Caco-2 (cell line): Measurements from ENCODE around the gene MTMR6. TPM values are rescaled to one million over a fixed set of nuclear protein-coding genes. Genes with fewer than 3 reads are reported as not detected.
A peak's percentile ranks its signal among the peaks of the same experiment; 100 is the strongest.

Experiments used
- BruUV-seq: library from RNA; stranded (reverse); fragments of 400-500 nt; replicated peaks from 2 replicates; lab custom pipeline; 2021; lab: Mats Ljungman, UMichigan
- CTCF ChIA-PET: fragments of 300-600 bp; sonication (Branson Sonifier 250); formaldehyde crosslinking; loops from one replicate; lab custom pipeline; 2022; ENCODE audit warnings: antibody characterized with exemption; lab: Charles Lee
- POLR2A ChIA-PET: fragments of 300-600 bp; sonication (Branson Sonifier 250); formaldehyde crosslinking; loops from one replicate; lab custom pipeline; 2022; ENCODE audit warnings: antibody characterized with exemption; lab: Charles Lee
- DNase-seq, 2 experiments: peaks; one replicate each; pipeline versions ENCODE4 v3.0.0 to v3.0.0-alpha.2; 2020 to 2022
- H3K27me3 ChIP-seq: replicated peaks from 2 replicates; pipeline ENCODE4 v1.6.0; 2011; ENCODE audit warnings: low read length; ENCODE audit not compliant: control insufficient read depth, insufficient read depth
- H3K36me3 ChIP-seq: 2 replicates; pipeline ENCODE4 v1.5.1; 2011; ENCODE audit warnings: low read length; ENCODE audit not compliant: control insufficient read depth, insufficient read depth
- H3K4me1 ChIP-seq: fragments of 250-450 bp; sonication (Bioruptor Pico); 2 replicates; pipeline ENCODE4 v1.5.1; 2020; ENCODE audit warnings: mild to moderate bottlenecking
- H3K4me3 ChIP-seq: 2 replicates; pipeline ENCODE4 v1.5.1; 2011; ENCODE audit warnings: low read depth, mild to moderate bottlenecking, control low read depth, low read length
- H3K9me3 ChIP-seq: fragments of 250-450 bp; sonication (Bioruptor Pico); 2 replicates; pipeline ENCODE4 v1.5.1; 2020; ENCODE audit warnings: mild to moderate bottlenecking, moderate library complexity
- H3K27ac Mint-ChIP-seq: one replicate; pipeline ENCODE4 v1.8.0; 2022; ENCODE audit warnings: mixed read lengths; ENCODE audit not compliant: unreplicated experiment
- H3K27me3 Mint-ChIP-seq: one replicate; pipeline ENCODE4 v1.8.0; 2022; ENCODE audit warnings: mixed read lengths; ENCODE audit not compliant: insufficient read depth, unreplicated experiment
- H3K36me3 Mint-ChIP-seq: one replicate; pipeline ENCODE4 v1.8.0; 2022; ENCODE audit warnings: mild to moderate bottlenecking, mixed read lengths; ENCODE audit not compliant: insufficient read depth, unreplicated experiment
- H3K4me1 Mint-ChIP-seq: one replicate; pipeline ENCODE4 v1.8.0; 2022; ENCODE audit warnings: low read depth, mixed read lengths; ENCODE audit not compliant: unreplicated experiment
- H3K4me3 Mint-ChIP-seq: one replicate; pipeline ENCODE4 v1.8.0; 2022; ENCODE audit warnings: mild to moderate bottlenecking, moderate library complexity, mixed read lengths; ENCODE audit not compliant: unreplicated experiment
- H3K9me3 Mint-ChIP-seq: one replicate; pipeline ENCODE4 v1.8.0; 2022; ENCODE audit warnings: mixed read lengths; ENCODE audit not compliant: unreplicated experiment
- CTCF ChIP-seq, 2 experiments: fragments of 200-600 bp in 1 of 2; IDR thresholded peaks; 1 replicate in 1 of 2; 2 replicates in 1 of 2; pipeline versions ENCODE4 v1.5.1 to v1.8.0; 2011 to 2022; ENCODE audit warnings: antibody characterized with exemption in 1 of 2, control low read depth in 1 of 2, inconsistent platforms in 1 of 2, low read depth in 1 of 2, low read length in 1 of 2, mild to moderate bottlenecking in 1 of 2, moderate library complexity in 1 of 2; ENCODE audit not compliant: insufficient read depth in 1 of 2, severe bottlenecking in 1 of 2, unreplicated experiment in 1 of 2
- intact Hi-C: fragments of 100-400 bp; cut with micrococcal nuclease; formaldehyde crosslinking; loops from one replicate; pipeline ENCODE4 v1.10.0; 2022; ENCODE audit not compliant: unreplicated experiment
- total RNA-seq: library from RNA; stranded (reverse); gene quantifications from 2 replicates; pipeline ENCODE4 v1.2.3, GENCODE V29; 2022

Gene MTMR6
- total RNA-seq, 1 experiment from 2014 or later, result 13.0 TPM

DNA sequence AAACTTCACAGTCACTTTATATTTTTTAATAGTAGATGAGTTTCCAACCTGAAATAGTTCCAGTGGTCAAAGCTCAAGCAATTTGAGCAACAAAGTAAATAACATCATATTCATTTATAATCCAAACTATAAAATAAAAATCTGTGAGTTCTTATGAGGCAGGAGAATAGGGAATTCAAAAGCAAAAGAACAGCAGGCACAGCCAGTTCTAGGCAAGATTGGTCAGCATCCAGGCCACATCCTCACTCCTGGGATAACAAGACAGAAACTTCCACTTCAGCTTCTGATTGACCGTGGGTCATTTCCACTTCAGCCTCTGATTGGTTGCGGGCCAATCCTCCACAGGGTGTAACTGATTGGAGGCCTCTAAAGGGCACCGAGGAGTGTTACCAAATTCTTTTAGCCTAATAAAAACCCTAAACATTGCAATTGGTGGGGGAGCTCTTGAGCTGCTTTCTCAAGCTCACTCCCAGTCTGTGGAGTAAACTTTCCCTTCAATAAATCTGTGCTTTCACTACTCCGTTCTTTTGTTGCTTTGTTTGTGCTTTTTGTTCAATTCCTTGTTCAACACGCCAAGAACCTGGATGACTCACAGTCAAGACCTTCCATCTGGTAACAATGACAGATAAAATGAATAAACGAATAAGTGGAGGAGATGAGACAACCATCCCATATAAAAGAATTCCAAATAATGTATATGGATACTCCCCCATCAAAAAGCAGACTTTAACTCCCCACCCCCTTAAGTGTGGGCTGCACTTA lies 72.6 kb downstream of the MTMR6 start:
- no peak overlapping the region for H3K27ac Mint-ChIP-seq
- H3K27me3 Mint-ChIP-seq, result peaks cover 7% of the 10 kb centered on the region
- no peaks in the 10 kb centered on the region for H3K36me3 Mint-ChIP-seq
- H3K4me3 Mint-ChIP-seq, result no peak overlapping the region
- peak in 1 of 2 experiments; percentile 16 for DNase-seq
- no peaks in the 10 kb centered on the region for H3K27me3 ChIP-seq
- POLR2A ChIA-PET, result no interaction called here
- H3K9me3 Mint-ChIP-seq, result no peaks in the 10 kb centered on the region
- BruUV-seq, result no TSS peak
- no peaks in the 10 kb centered on the region for H3K4me1 ChIP-seq
- H3K9me3 ChIP-seq, result no peaks in the 10 kb centered on the region
- no peak overlapping the region for H3K4me3 ChIP-seq
- CTCF ChIA-PET, result no interaction called here
- no peak for TF ChIP-seq CTCF (IDR thresholded peaks at IDR 0.05; ENCODE audit: insufficient read depth in 1 of 2, low read depth in 1 of 2, low read length in 1 of 2, severe bottlenecking in 1 of 2, unreplicated experiment in 1 of 2)
- H3K4me1 Mint-ChIP-seq, result no peaks in the 10 kb centered on the region
- H3K36me3 ChIP-seq, result no peaks in the 10 kb centered on the region
- intact Hi-C loops, result no loop called here

- H3K27ac Mint-ChIP-seq, result no peak overlapping the region
- H3K27me3 ChIP-seq, result no peaks in the 10 kb centered on the region
- no peaks in the 10 kb centered on the region for H3K9me3 ChIP-seq
- H3K4me3 Mint-ChIP-seq, result no peak overlapping the region
- H3K4me1 ChIP-seq, result no peaks in the 10 kb centered on the region
- BruUV-seq, result no TSS peak
- H3K9me3 Mint-ChIP-seq, result no peaks in the 10 kb centered on the region
- no peak overlapping the region for H3K4me3 ChIP-seq
- no peak for TF ChIP-seq CTCF (IDR thresholded peaks at IDR 0.05; ENCODE audit: insufficient read depth in 1 of 2, low read depth in 1 of 2, low read length in 1 of 2, severe bottlenecking in 1 of 2, unreplicated experiment in 1 of 2)
- H3K36me3 Mint-ChIP-seq, result no peaks in the 10 kb centered on the region
- POLR2A ChIA-PET, result interaction anchor here (0.6 kb wide), 2 partner anchors 46 to 144 kb away, joined by 5 to 6 read pairs; no protein-coding TSS in a partner anchor
- peak; percentile 9 to 61 for DNase-seq
- intact Hi-C loops, result no loop called here
- no peaks in the 10 kb centered on the region for H3K4me1 Mint-ChIP-seq
- no peaks in the 10 kb centered on the region for H3K36me3 ChIP-seq
- CTCF ChIA-PET, result no interaction called here
- peaks cover 7% of the 10 kb centered on the region for H3K27me3 Mint-ChIP-seq
Measured at GRCh38 chr13:25213715-25214114, 73.6 kb downstream of the MTMR6 start.

GRCh38 chr13:25210842-25211569 lies 76.3 kb downstream of the MTMR6 start:
- BruUV-seq, result no TSS peak
- POLR2A ChIA-PET, result no interaction called here

More at GRCh38 chr13:25210842-25211569, 76.3 kb downstream of the MTMR6 start:
- Histone ChIP-seq H3K9me3 (no peaks in the 10 kb centered on the region), H3K36me3 (no peaks in the 10 kb centered on the region), H3K4me3 (no peak overlapping the region), H3K27me3 (no peaks in the 10 kb centered on the region; the same call in 1 of the 2 replicates), H3K4me1 (no peaks in the 10 kb centered on the region)
- Mint-ChIP-seq H3K27ac (no peak overlapping the region), H3K9me3 (no peaks in the 10 kb centered on the region), H3K4me1 (no peaks in the 10 kb centered on the region), H3K36me3 (no peaks in the 10 kb centered on the region), H3K27me3 (peaks cover 6% of the 10 kb centered on the region), H3K4me3 (no peak overlapping the region)
- DNase-seq, result no peak
- CTCF ChIA-PET, result no interaction called here
- intact Hi-C loops, result no loop called here
- TF ChIP-seq CTCF (IDR thresholded peaks at IDR 0.05; ENCODE audit: insufficient read depth in 1 of 2, low read depth in 1 of 2, low read length in 1 of 2, severe bottlenecking in 1 of 2, unreplicated experiment in 1 of 2), result no peak
